GM23338 (cell line): Measurements from ENCODE around the gene NLRC3. TPM values are rescaled to one million over a fixed set of nuclear protein-coding genes. Genes with fewer than 3 reads are reported as not detected.

ENCODE experiments used
- ATAC-seq: fragments of 200-7000 bp; cut with Tn5 transposase; 3 replicates; pipeline ENCODE4 v1.9.1; 2020
- DNase-seq: peaks from one replicate; pipeline ENCODE4 v3.0.0-alpha.2; 2015; ENCODE audit warnings: low spot score
- H2AFZ ChIP-seq: fragments of 200-600 bp; sonication (generic); 2 replicates; pipeline ENCODE4 v1.8.0; 2016; ENCODE audit warnings: antibody characterized with exemption, mild to moderate bottlenecking, moderate library complexity
- H3F3A ChIP-seq: fragments of 200-600 bp; sonication (generic); replicated peaks from 2 replicates; pipeline ENCODE4 v1.8.0; 2017; ENCODE audit warnings: antibody characterized with exemption, mixed run types, low read depth
- H3K27ac ChIP-seq: fragments of 200-600 bp; sonication (generic); 2 replicates; pipeline ENCODE4 v1.6.1; 2016; ENCODE audit warnings: low read depth
- H3K27me3 ChIP-seq: fragments of 200-600 bp; sonication (generic); 2 replicates; pipeline ENCODE4 v1.8.0; 2016; ENCODE audit warnings: mild to moderate bottlenecking, mixed run types, moderate library complexity; ENCODE audit not compliant: insufficient read depth
- H3K36me3 ChIP-seq: fragments of 200-600 bp; sonication (generic); 2 replicates; pipeline ENCODE4 v1.8.0; 2016; ENCODE audit warnings: mild to moderate bottlenecking; ENCODE audit not compliant: insufficient read depth
- H3K4me1 ChIP-seq: fragments of 200-600 bp; sonication (generic); 2 replicates; pipeline ENCODE4 v1.8.0; 2016; ENCODE audit warnings: mild to moderate bottlenecking, moderate library complexity; ENCODE audit not compliant: insufficient read depth
- H3K4me2 ChIP-seq: fragments of 200-600 bp; sonication (generic); 2 replicates; pipeline ENCODE4 v1.7.1; 2017; ENCODE audit warnings: mixed run types
- H3K4me3 ChIP-seq: fragments of 200-600 bp; sonication (generic); 2 replicates; pipeline ENCODE4 v1.6.1; 2016; ENCODE audit warnings: mixed run types
- H3K79me2 ChIP-seq: fragments of 200-600 bp; sonication (generic); replicated peaks from 2 replicates; pipeline ENCODE4 v1.8.0; 2017; ENCODE audit warnings: mild to moderate bottlenecking; ENCODE audit not compliant: insufficient read depth
- H3K9me2 ChIP-seq: fragments of 200-600 bp; sonication (generic); 2 replicates; pipeline ENCODE4 v1.8.0; 2017; ENCODE audit not compliant: insufficient read depth
- H4K20me1 ChIP-seq: fragments of 200-600 bp; sonication (generic); replicated peaks from 2 replicates; pipeline ENCODE4 v1.8.0; 2017; ENCODE audit warnings: mild to moderate bottlenecking; ENCODE audit not compliant: insufficient read depth
- H3K27ac Mint-ChIP-seq: 2 replicates; pipeline ENCODE4 v1.8.0; 2020; ENCODE audit warnings: inconsistent platforms, mild to moderate bottlenecking, moderate library complexity, mixed read lengths
- H3K27me3 Mint-ChIP-seq: 3 replicates; pipeline ENCODE4 v1.8.0; 2022; ENCODE audit warnings: low read depth, mild to moderate bottlenecking, moderate library complexity, mixed read lengths, inconsistent platforms; ENCODE audit not compliant: insufficient read depth, poor library complexity
- H3K36me3 Mint-ChIP-seq: 3 replicates; pipeline ENCODE4 v1.8.0; 2021; ENCODE audit warnings: low read depth, mild to moderate bottlenecking, inconsistent platforms, moderate library complexity, mixed read lengths
- H3K4me1 Mint-ChIP-seq: 3 replicates; pipeline ENCODE4 v1.8.0; 2020; ENCODE audit warnings: mild to moderate bottlenecking, inconsistent platforms, mixed read lengths
- H3K4me3 Mint-ChIP-seq: 3 replicates; pipeline ENCODE4 v1.8.0; 2021; ENCODE audit warnings: moderate library complexity, mild to moderate bottlenecking, inconsistent platforms, mixed read lengths
- H3K9me3 Mint-ChIP-seq: 3 replicates; pipeline ENCODE4 v1.8.0; 2020; ENCODE audit warnings: moderate library complexity, mild to moderate bottlenecking, inconsistent platforms, mixed read lengths
- CREB1 ChIP-seq: fragments of 250-450 bp; sonication (Bioruptor Pico); IDR thresholded peaks from 2 replicates; pipeline ENCODE4 v1.5.0; 2020; ENCODE audit warnings: low read depth, mild to moderate bottlenecking, moderate library complexity
- CTCF ChIP-seq, 2 experiments: fragments of 200-600 bp in 1 of 2; sonication (generic) in 1 of 2; conservative IDR thresholded peaks; 2 replicates each; pipeline versions ENCODE4 v1.5.1 to v1.6.1; 2016 to 2017; ENCODE audit warnings: antibody characterized with exemption in 2 of 2, low read depth in 2 of 2, mild to moderate bottlenecking in 2 of 2, moderate library complexity in 1 of 2
- EZH2 ChIP-seq: fragments of 200-600 bp; sonication (generic); IDR thresholded peaks from one replicate; pipeline ENCODE4 v1.8.0; 2017; ENCODE audit warnings: antibody characterized with exemption, mild to moderate bottlenecking, low read depth; ENCODE audit not compliant: unreplicated experiment
- EZH2phosphoT487 ChIP-seq: fragments of 200-600 bp; sonication (generic); IDR thresholded peaks from one replicate; pipeline ENCODE4 v1.8.1; 2018; ENCODE audit warnings: antibody characterized with exemption; ENCODE audit not compliant: unreplicated experiment
- JUNB ChIP-seq: IDR thresholded peaks from one replicate; pipeline ENCODE4 v1.6.1; 2016; ENCODE audit warnings: antibody characterized with exemption; ENCODE audit not compliant: unreplicated experiment
- NANOG ChIP-seq: IDR thresholded peaks from 2 replicates; pipeline ENCODE4 v1.6.1; 2016; ENCODE audit warnings: antibody characterized with exemption, borderline replicate concordance
- POLR2AphosphoS5 ChIP-seq: IDR thresholded peaks from 2 replicates; pipeline ENCODE4 v1.6.1; 2016; ENCODE audit warnings: antibody characterized with exemption, low read depth
- STAT1 ChIP-seq: IDR thresholded peaks from one replicate; pipeline ENCODE4 v1.6.1; 2016; ENCODE audit warnings: antibody characterized with exemption; ENCODE audit not compliant: unreplicated experiment
- ZNF114 ChIP-seq: fragments of 250-450 bp; sonication (Bioruptor Pico); IDR thresholded peaks from 2 replicates; pipeline ENCODE4 v1.5.0; 2020; ENCODE audit warnings: mild to moderate bottlenecking, moderate library complexity
- ZNF331 ChIP-seq: fragments of 250-450 bp; sonication (Bioruptor Pico); IDR thresholded peaks from 2 replicates; pipeline ENCODE4 v1.5.0; 2020; ENCODE audit warnings: low read depth, mild to moderate bottlenecking, moderate library complexity
- ZNF462 ChIP-seq: fragments of 250-450 bp; sonication (Bioruptor Pico); IDR thresholded peaks from 2 replicates; pipeline ENCODE4 v1.5.0; 2020; ENCODE audit warnings: mild to moderate bottlenecking, moderate library complexity
- polyA plus RNA-seq: library from polyadenylated mRNA; unstranded; fragments of >200 nt; fragmentation: Nextera tagmentation; extraction: Ambion mirVana; gene quantifications from 2 replicates; pipeline ENCODE4 v1.2.1, GENCODE V29; 2016
- total RNA-seq: library from RNA; depleted of rRNA; stranded (reverse); fragments of >200 nt; shearing (Covaris generic); gene quantifications from 2 replicates; pipeline ENCODE4 v1.2.3, GENCODE V29; 2014
- TF ChIP-seq, protein P1 (sequence below): IDR thresholded peaks from 2 replicates; pipeline ENCODE4 v1.6.1; 2016; ENCODE audit warnings: antibody characterized with exemption
- TF ChIP-seq, protein P2 (sequence below): IDR thresholded peaks from one replicate; pipeline ENCODE4 v1.6.1; 2018; ENCODE audit warnings: antibody characterized with exemption; ENCODE audit not compliant: unreplicated experiment

The NLRC3 gene
- total and polyA plus RNA-seq, 2 experiments from 2014 or later = 0.11 to 0.49 TPM

GRCh38 chr16:3519581-3519980 is 57.6 kb downstream of the NLRC3 start:
- Histone ChIP-seq H3K27me3 (no peaks in the 10 kb centered on the region), H3K79me2 (no peaks in the 10 kb centered on the region), H3K36me3 (peaks cover 12% of the 10 kb centered on the region; the same call in 1 of the 2 replicates), H3K27ac (no peak overlapping the region), H3F3A (no peaks in the 10 kb centered on the region), H3K4me1 (no peaks in the 10 kb centered on the region), H3K9me2 (no peaks in the 10 kb centered on the region), H3K4me3 (no peak overlapping the region), H4K20me1 (peaks cover 8% of the 10 kb centered on the region; the same call in 1 of the 2 replicates), H2AFZ (no peak overlapping the region), H3K4me2 (no peak overlapping the region)
- Mint-ChIP-seq H3K27ac (no peak overlapping the region), H3K27me3 (peaks cover 6% of the 10 kb centered on the region), H3K4me1 (no peaks in the 10 kb centered on the region), H3K4me3 (no peak overlapping the region; the same call in 2 of the 3 replicates), H3K36me3 (peaks cover 30% of the 10 kb centered on the region), H3K9me3 (no peaks in the 10 kb centered on the region)
- TF ChIP-seq ZNF462 (no peak), POLR2AphosphoS5 (no peak), EZH2 (no peak), ZNF331 (CRISPR knock-in tag) (no peak), ZNF114 (CRISPR knock-in tag) (no peak), STAT1 (no peak), NANOG (no peak), JUNB (no peak), EZH2phosphoT487 (no peak), CREB1 (CRISPR knock-in tag) (no peak), CTCF (conservative IDR thresholded peaks at IDR 0.05; ENCODE audit: low read depth in 2 of 2) (no peak)
- TF ChIP-seq, protein P1, sequence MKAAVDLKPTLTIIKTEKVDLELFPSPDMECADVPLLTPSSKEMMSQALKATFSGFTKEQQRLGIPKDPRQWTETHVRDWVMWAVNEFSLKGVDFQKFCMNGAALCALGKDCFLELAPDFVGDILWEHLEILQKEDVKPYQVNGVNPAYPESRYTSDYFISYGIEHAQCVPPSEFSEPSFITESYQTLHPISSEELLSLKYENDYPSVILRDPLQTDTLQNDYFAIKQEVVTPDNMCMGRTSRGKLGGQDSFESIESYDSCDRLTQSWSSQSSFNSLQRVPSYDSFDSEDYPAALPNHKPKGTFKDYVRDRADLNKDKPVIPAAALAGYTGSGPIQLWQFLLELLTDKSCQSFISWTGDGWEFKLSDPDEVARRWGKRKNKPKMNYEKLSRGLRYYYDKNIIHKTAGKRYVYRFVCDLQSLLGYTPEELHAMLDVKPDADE = no peak
- TF ChIP-seq, protein P2, sequence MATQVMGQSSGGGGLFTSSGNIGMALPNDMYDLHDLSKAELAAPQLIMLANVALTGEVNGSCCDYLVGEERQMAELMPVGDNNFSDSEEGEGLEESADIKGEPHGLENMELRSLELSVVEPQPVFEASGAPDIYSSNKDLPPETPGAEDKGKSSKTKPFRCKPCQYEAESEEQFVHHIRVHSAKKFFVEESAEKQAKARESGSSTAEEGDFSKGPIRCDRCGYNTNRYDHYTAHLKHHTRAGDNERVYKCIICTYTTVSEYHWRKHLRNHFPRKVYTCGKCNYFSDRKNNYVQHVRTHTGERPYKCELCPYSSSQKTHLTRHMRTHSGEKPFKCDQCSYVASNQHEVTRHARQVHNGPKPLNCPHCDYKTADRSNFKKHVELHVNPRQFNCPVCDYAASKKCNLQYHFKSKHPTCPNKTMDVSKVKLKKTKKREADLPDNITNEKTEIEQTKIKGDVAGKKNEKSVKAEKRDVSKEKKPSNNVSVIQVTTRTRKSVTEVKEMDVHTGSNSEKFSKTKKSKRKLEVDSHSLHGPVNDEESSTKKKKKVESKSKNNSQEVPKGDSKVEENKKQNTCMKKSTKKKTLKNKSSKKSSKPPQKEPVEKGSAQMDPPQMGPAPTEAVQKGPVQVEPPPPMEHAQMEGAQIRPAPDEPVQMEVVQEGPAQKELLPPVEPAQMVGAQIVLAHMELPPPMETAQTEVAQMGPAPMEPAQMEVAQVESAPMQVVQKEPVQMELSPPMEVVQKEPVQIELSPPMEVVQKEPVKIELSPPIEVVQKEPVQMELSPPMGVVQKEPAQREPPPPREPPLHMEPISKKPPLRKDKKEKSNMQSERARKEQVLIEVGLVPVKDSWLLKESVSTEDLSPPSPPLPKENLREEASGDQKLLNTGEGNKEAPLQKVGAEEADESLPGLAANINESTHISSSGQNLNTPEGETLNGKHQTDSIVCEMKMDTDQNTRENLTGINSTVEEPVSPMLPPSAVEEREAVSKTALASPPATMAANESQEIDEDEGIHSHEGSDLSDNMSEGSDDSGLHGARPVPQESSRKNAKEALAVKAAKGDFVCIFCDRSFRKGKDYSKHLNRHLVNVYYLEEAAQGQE = no peak
- no peak for DNase-seq
- no peak for ATAC-seq
